Subcutaneous adipose tissue (tissue), 4 donors: ENCODE results near the gene LRCH1. TPM values are rescaled to one million over a fixed set of nuclear protein-coding genes. Genes with fewer than 3 reads are reported as not detected.

Experiments used
- CTCF ChIP-seq: fragments of 450-650 bp; IDR thresholded peaks from one replicate; pipeline ENCODE4 v1.5.1; 2016; ENCODE audit warnings: low read depth, mild to moderate bottlenecking, control low read depth, antibody characterized with exemption, moderate library complexity
- total RNA-seq, 4 donors: library from RNA; depleted of rRNA; stranded (reverse); fragments of >200 nt; gene quantifications; one replicate each; pipeline ENCODE4 v1.1.0, GENCODE V29; 2016

LRCH1 gene
- total RNA-seq, 4 donors from 2014 or later = 18.9 to 27.5 (median 25.7) TPM

DNA sequence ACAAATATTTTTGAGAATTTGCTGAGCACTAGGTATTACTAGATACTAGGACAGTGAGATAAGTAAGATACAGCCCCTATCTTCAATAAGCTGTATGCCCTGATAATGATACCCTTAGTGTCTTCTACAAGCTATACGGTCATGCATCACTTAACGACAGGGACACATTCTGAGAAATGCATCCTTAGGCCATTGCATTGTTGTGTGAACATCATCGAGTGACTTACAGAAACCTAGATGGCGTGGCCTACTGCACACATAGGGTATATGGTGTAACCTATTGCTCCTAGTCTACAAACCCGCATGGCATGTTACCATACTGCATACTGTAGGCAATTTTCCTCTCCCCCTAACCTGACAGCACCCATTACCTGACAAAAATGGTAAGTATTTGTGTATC lies 64.9 kb downstream of the LRCH1 start:
- no peak for TF ChIP-seq CTCF

DNA sequence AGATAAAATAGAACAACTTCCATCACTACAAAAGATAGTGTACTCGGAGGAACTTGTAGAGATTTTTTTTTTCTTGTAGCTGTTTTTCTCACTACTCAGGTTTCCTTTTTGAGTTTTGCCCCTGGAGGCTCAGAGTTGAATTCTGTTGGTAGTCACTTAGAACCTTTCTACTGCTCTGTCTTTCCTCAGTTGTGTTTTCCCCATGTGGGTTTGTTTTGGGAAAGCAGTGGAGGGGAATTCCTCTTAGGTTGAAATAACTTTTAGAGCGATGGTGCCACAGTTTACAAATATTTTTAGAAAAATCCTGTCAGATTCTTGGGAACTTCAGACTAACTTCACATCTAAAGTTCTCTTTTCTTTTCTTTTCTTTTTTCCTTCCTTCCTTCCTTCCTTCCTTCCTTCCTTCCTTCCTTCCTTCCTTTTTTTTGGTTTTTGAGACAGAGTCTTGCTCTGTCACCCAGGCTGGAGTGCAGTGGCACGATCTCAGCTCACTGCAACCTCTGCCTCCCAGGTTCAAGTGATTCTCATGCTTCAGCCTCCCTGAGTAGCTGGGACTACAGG lies 65.8 kb downstream of the LRCH1 start:
- TF ChIP-seq CTCF = no peak

DNA sequence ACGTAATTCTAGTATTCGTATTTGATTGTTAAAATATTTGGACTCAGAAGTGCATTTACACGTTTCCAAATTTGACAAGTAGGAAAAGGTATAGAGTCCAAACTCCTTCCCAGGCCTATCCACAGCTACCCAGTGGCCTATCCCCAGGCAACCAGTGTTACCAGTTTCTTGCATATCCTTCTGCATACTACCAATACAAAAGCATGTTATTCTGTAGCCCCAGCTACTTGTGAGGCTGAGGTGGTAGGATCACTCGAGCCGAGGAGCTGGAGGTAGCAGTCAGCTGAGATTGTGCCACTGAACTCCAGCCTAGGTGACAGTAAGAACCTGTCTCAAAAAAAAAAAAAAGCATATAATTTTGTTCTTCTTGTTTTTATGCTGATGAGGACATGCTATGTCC lies 67.1 kb downstream of the LRCH1 start:
- TF ChIP-seq CTCF = no peak

DNA sequence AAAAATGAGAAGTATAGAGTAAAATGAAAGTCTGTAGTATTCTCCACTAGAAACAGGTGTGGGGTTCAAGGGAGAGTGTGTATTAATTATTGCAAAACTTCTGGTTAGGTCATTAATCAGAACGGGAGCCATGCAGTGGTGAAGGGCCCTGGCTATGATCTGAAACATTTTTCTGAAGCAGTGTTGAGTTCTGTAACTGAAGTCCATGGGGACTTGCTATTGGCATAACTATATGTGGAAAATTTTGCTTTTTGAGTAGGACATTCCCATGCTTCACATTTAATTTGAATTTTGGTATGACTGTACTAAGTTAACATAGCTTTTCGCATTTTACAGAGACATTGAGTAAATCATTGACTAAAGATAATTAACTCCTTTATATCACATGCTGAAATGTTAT lies 67.5 kb downstream of the LRCH1 start:
- no peak for TF ChIP-seq CTCF

- TF ChIP-seq CTCF = no peak
Measured at GRCh38 chr13:46621133-46621532, 68.2 kb downstream of the LRCH1 start.

DNA sequence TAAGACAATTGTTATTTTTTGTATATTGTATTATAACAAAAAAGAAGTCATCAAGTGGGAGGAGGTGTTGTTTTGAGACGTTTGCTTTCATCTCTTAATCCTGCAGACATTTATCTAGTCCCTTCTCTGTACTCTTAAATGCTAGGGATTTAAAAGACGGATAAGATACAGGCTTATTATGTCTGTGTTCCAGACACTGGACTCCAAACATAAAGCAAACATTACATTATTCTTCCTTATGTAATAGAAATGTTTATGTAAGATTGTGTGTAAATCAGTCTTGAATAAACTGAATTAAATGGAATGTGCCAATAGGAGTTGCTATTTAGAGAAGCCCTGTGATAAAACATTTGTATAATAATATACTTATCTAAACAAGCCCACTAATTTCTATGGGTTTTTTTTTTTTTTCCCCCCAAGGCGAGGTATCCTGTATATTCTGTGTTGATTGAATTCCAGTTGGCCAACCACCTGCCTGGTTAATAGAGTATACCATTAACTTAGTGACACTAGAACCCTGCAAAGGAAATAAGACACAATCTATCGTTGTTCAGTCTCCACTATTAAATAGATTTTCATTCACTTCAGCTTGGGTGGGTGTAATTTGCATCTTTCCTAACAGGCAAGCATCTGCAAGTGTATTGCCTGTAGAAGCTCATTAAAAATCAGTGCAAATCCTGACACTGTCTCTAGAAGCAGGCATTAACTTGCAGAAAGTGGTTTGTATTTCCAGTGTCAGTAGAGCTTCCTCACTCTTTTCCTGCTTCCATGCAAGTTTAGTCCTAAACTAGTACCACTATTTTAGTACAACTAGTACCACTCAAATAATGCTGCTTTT lies 69.0 kb downstream of the LRCH1 start:
- TF ChIP-seq CTCF = no peak

DNA sequence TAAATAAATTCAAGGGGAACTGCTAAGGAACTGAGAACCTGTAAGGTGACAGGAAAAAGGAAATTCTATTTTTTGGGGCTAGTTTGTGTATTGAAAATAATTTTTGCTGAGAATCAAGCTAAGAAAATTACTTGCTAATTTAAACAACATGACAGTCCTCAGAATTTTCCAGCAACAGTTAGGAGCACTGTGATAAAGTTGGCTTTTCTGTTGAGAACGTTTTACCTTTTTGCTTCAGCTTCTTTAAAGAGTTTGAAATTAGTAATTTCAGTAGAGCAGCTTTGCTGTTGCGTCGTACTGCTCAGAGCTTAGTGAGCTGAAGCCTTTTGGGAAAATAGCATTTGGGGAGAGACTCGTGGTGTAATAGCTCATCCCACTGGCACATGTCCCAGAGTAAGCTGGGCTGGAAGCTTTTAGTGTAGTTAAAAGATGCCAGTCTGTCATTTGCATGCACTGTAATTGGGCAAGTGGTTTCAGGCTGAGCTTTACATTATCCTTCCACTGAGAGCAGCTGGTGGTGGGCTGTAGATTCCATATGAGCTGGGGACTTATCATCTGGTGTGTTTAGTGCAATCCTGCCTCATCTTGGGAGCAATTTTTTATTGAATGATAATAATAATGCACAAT lies 69.8 kb downstream of the LRCH1 start:
- no peak for TF ChIP-seq CTCF
